ENCODE results near the gene SIDT2. TPM values are rescaled to one million over a fixed set of nuclear protein-coding genes. Genes with fewer than 3 reads are reported as not detected.
"Not testable (repeated sequence)": the region's sequence is repeated elsewhere in the genome, so short reads cannot be mapped to it uniquely, and the experiment has no call there.

SIDT2 gene
- total and polyA plus RNA-seq, 8 donors: 29.2 to 112 (median 33.9) TPM

- DNase-seq: no peak
- Histone ChIP-seq H3K27me3 (no peaks in the 10 kb centered on the region), H3K27ac (peak overlapping the region in 1 of 2 donors; percentile 18), H3K4me3 (no peak overlapping the region), H3K4me1 (peaks cover 0 to 2% of the 10 kb centered on the region in 2 donors), H3K36me3 (peaks cover 0 to 38% of the 10 kb centered on the region in 2 donors), H3K9me3 (no peaks in the 10 kb centered on the region)
- no peak for TF ChIP-seq CTCF (IDR thresholded peaks at IDR 0.05)
- no peak for ATAC-seq
- intact Hi-C loops (cut with DNase I): no loop called here
Measured at GRCh38 chr11:117204283-117205080, 25.9 kb downstream of the SIDT2 start.

- Histone ChIP-seq H3K27me3 (no peaks in the 10 kb centered on the region), H3K9me3 (no peaks in the 10 kb centered on the region), H3K27ac (peak overlapping the region in 1 of 2 donors; percentile 18), H3K36me3 (peaks cover 0 to 46% of the 10 kb centered on the region in 2 donors), H3K4me3 (no peak overlapping the region), H3K4me1 (no peaks in the 10 kb centered on the region)
- no peak for TF ChIP-seq CTCF (IDR thresholded peaks at IDR 0.05)
- peak in 1 of 4 donors; percentile 60 for DNase-seq
- ATAC-seq: no peak
- intact Hi-C loops (cut with DNase I): no loop called here
Measured at GRCh38 chr11:117205211-117205818, 26.8 kb downstream of the SIDT2 start.

GRCh38 chr11:117206111-117206510, 27.6 kb downstream of the SIDT2 start:
- DNase-seq: peak in 1 of 4 donors; percentile 30
- H3K27me3 ChIP-seq; H3K4me1 ChIP-seq; H3K27ac ChIP-seq; ATAC-seq; H3K4me3 ChIP-seq; intact Hi-C loops (cut with DNase I); H3K9me3 ChIP-seq: not testable (repeated sequence)
- H3K36me3 ChIP-seq: peaks cover 0 to 52% of the 10 kb centered on the region in 2 donors

GRCh38 chr11:117206859-117207258, 28.3 kb downstream of the SIDT2 start:
- peak; percentile 14 for ATAC-seq
- H3K36me3 ChIP-seq: peaks cover 0 to 56% of the 10 kb centered on the region in 2 donors
- H3K27me3 ChIP-seq; H3K9me3 ChIP-seq; H3K4me1 ChIP-seq; intact Hi-C loops (cut with DNase I); H3K27ac ChIP-seq; H3K4me3 ChIP-seq: not testable (repeated sequence)
- DNase-seq: peak in 1 of 4 donors; percentile 67

GRCh38 chr11:117207481-117207880, 28.9 kb downstream of the SIDT2 start:
- ATAC-seq; H3K27ac ChIP-seq; intact Hi-C loops (cut with DNase I); H3K4me3 ChIP-seq; H3K4me1 ChIP-seq; H3K9me3 ChIP-seq; H3K27me3 ChIP-seq: not testable (repeated sequence)
- DNase-seq: peak in 1 of 4 donors; percentile 25
- H3K36me3 ChIP-seq: peaks cover 0 to 58% of the 10 kb centered on the region in 2 donors

GRCh38 chr11:117208710-117209109, 30.2 kb downstream of the SIDT2 start:
- H3K27me3 ChIP-seq; H3K4me3 ChIP-seq; H3K4me1 ChIP-seq; intact Hi-C loops (cut with DNase I); H3K9me3 ChIP-seq; DNase-seq; H3K27ac ChIP-seq; ATAC-seq: not testable (repeated sequence)
- H3K36me3 ChIP-seq: peaks cover 0 to 57% of the 10 kb centered on the region in 2 donors

GRCh38 chr11:117209351-117210125, 31.0 kb downstream of the SIDT2 start:
- H3K27ac ChIP-seq; ATAC-seq; H3K4me1 ChIP-seq; H3K9me3 ChIP-seq; H3K27me3 ChIP-seq; DNase-seq; intact Hi-C loops (cut with DNase I); H3K4me3 ChIP-seq: not testable (repeated sequence)
- H3K36me3 ChIP-seq: peaks cover 0 to 57% of the 10 kb centered on the region in 2 donors
